ENCODE data around the gene SLC29A1.

Gene SLC29A1

GRCh38 chr6:44217332-44218143 is 5.9 kb upstream of the SLC29A1 start:
- no peak for TF ChIP-seq CTCF (IDR thresholded peaks at IDR 0.05; ENCODE audit: low read depth, low read length, missing control alignments)
- DNase-seq (ENCODE audit: extremely low read depth, low read depth) = no peak
- no peak overlapping the region for H3K4me3 ChIP-seq (replicated peaks; ENCODE audit: low read depth, low read length)

GRCh38 chr6:44219053-44219814 is 4.2 kb upstream of the SLC29A1 start:
- no peak for DNase-seq (ENCODE audit: extremely low read depth, low read depth)
- peak overlapping the region; percentile 37 for H3K4me3 ChIP-seq (replicated peaks; ENCODE audit: low read depth, low read length)

GRCh38 chr6:44219815-44220784 is 3.3 kb upstream of the SLC29A1 start:
- TF ChIP-seq CTCF (IDR thresholded peaks at IDR 0.05; ENCODE audit: low read depth, low read length, missing control alignments) = no peak
- peak overlapping the region; percentile 20; the same call in 1 of the 2 replicates for H3K4me3 ChIP-seq (replicated peaks; ENCODE audit: low read depth, low read length)
- DNase-seq (ENCODE audit: extremely low read depth, low read depth) = no peak

More at GRCh38 chr6:44219053-44219814, 4.2 kb upstream of the SLC29A1 start:
- TF ChIP-seq CTCF (IDR thresholded peaks at IDR 0.05; ENCODE audit: low read depth, low read length, missing control alignments) = no peak

- no peak for DNase-seq (ENCODE audit: extremely low read depth, low read depth)
- TF ChIP-seq CTCF (IDR thresholded peaks at IDR 0.05; ENCODE audit: low read depth, low read length, missing control alignments) = no peak
- H3K4me3 ChIP-seq (replicated peaks; ENCODE audit: low read depth, low read length) = no peak overlapping the region
These were observed 2.5 kb upstream of the SLC29A1 start for GRCh38 chr6:44220913-44221290.

GRCh38 chr6:44221291-44221960 is 2.0 kb upstream of the SLC29A1 start:
- peak; percentile 86 for TF ChIP-seq CTCF (IDR thresholded peaks at IDR 0.05; ENCODE audit: low read depth, low read length, missing control alignments)
- peak; percentile 66 for DNase-seq (ENCODE audit: extremely low read depth, low read depth)
- no peak overlapping the region for H3K4me3 ChIP-seq (replicated peaks; ENCODE audit: low read depth, low read length)

GRCh38 chr6:44221961-44222335 is 1.4 kb upstream of the SLC29A1 start:
- no peak overlapping the region for H3K4me3 ChIP-seq (replicated peaks; ENCODE audit: low read depth, low read length)
- DNase-seq (ENCODE audit: extremely low read depth, low read depth) = no peak

More at GRCh38 chr6:44221961-44222335, 1.4 kb upstream of the SLC29A1 start:
- no peak for TF ChIP-seq CTCF (IDR thresholded peaks at IDR 0.05; ENCODE audit: low read depth, low read length, missing control alignments)

All from HFF-Myc (cell line).